Endothelial cell of umbilical vein (primary cell): Measurements from ENCODE around the gene ABHD18. TPM values are rescaled to one million over a fixed set of nuclear protein-coding genes. Genes with fewer than 3 reads are reported as not detected.

ENCODE experiments used
- polyA plus RNA-seq, 4 experiments: library from polyadenylated mRNA; depleted of rRNA in 3 of 4; stranded (reverse) in 3 of 4; unstranded in 1 of 4; fragments of >200 nt; gene quantifications; 2 replicates each; pipeline versions ENCODE4 v1.2.1 to v1.2.3, GENCODE V29; 2011 to 2012; ENCODE audit warnings: missing spikeins in 1 of 4
- total RNA-seq: library from RNA; stranded (reverse); gene quantifications from 2 replicates; pipeline ENCODE4 v1.2.3, GENCODE V29; 2021

The ABHD18 gene
- total and polyA plus RNA-seq, 2 donors (not counting 3 experiments of a cell fraction or from before 2014, with no cell fraction given): 2.4 to 9.1 TPM

Other genes starting within 250 kb of the ABHD18 start
- not detected in 2 replicates for gene SLC25A31, start 235.0 kb upstream of the ABHD18 start, total RNA-seq
- gene SLC25A31, start 235.0 kb upstream of the ABHD18 start, polyA plus RNA-seq: not detected in 2 replicates
- gene HSPA4L, start 183.1 kb upstream of the ABHD18 start, total RNA-seq: 10.8 and 12.4 TPM in 2 replicates
- gene HSPA4L, start 183.1 kb upstream of the ABHD18 start, polyA plus RNA-seq: 0.81 and 1.3 TPM in 2 replicates
- gene PLK4, start 84.5 kb upstream of the ABHD18 start, total RNA-seq: 34.8 and 37.7 TPM in 2 replicates
- 10.6 and 13.7 TPM in 2 replicates for gene PLK4, start 84.5 kb upstream of the ABHD18 start, polyA plus RNA-seq
- 19.4 and 21.3 TPM in 2 replicates for gene MFSD8, start 233 bp upstream of the ABHD18 start, total RNA-seq
- gene MFSD8, start 233 bp upstream of the ABHD18 start, polyA plus RNA-seq: 8.9 and 11.5 TPM in 2 replicates
- 27.7 and 28.8 TPM in 2 replicates for gene LARP1B, start 95.9 kb downstream of the ABHD18 start, total RNA-seq
- gene LARP1B, start 95.9 kb downstream of the ABHD18 start, polyA plus RNA-seq: 5.3 and 7.3 TPM in 2 replicates